H1 (cell line): ENCODE results near the gene TRDMT1. TPM values are rescaled to one million over a fixed set of nuclear protein-coding genes. Genes with fewer than 3 reads are reported as not detected.

ENCODE experiments used
- CTCF ChIA-PET: fragments of 300-600 bp; sonication (Branson Sonifier 250); formaldehyde crosslinking; loops from one replicate; lab custom pipeline; 2021; ENCODE audit not compliant: partially characterized antibody; lab: Charles Lee
- POLR2A ChIA-PET: fragments of 300-600 bp; sonication (Branson Sonifier 250); formaldehyde crosslinking; loops from one replicate; lab custom pipeline; 2021; ENCODE audit warnings: inconsistent platforms; ENCODE audit not compliant: partially characterized antibody; lab: Charles Lee
- DNase-seq, 2 experiments: peaks; one replicate each; pipeline versions ENCODE4 v3.0.0 to v3.0.0-alpha.2; 2010 to 2022; ENCODE audit warnings: low spot score in 2 of 2, low read depth in 1 of 2, mixed read lengths in 1 of 2
- FAIRE-seq: peaks from 2 replicates; lab custom pipeline; 2011; peaks lifted over from hg19 to GRCh38; lab: Jason Lieb, UNC
- H2AFZ ChIP-seq: 2 replicates; pipeline ENCODE4 v1.8.1; 2012; ENCODE audit warnings: low read length, inconsistent platforms
- H2AK5ac ChIP-seq: 2 replicates; pipeline ENCODE4 v1.6.1; 2013; ENCODE audit warnings: low read depth, low read length
- H2BK120ac ChIP-seq: replicated peaks from 2 replicates; pipeline ENCODE3; 2013; ENCODE audit warnings: low read depth, low read length, inconsistent platforms
- H2BK12ac ChIP-seq: 2 replicates; pipeline ENCODE4 v1.6.1; 2013; ENCODE audit warnings: low read depth, low read length
- H2BK15ac ChIP-seq: 2 replicates; pipeline ENCODE4 v1.6.1; 2013; ENCODE audit warnings: low read length
- H2BK20ac ChIP-seq: 2 replicates; pipeline ENCODE4 v1.6.1; 2013; ENCODE audit warnings: low read length
- H2BK5ac ChIP-seq: 2 replicates; pipeline ENCODE4 v1.6.1; 2013; ENCODE audit warnings: low read depth, low read length
- H3K14ac ChIP-seq: 2 replicates; pipeline ENCODE4 v1.6.1; 2013; ENCODE audit warnings: inconsistent platforms; ENCODE audit not compliant: insufficient read length
- H3K18ac ChIP-seq: 2 replicates; pipeline ENCODE4 v1.6.1; 2013; ENCODE audit warnings: low read length; ENCODE audit errors: extremely low read depth
- H3K23ac ChIP-seq: 2 replicates; pipeline ENCODE4 v1.6.1; 2013; ENCODE audit warnings: inconsistent platforms; ENCODE audit not compliant: insufficient read length
- H3K23me2 ChIP-seq: 2 replicates; pipeline ENCODE4 v1.6.1; 2013; ENCODE audit warnings: low read depth, low read length
- H3K27ac ChIP-seq: 2 replicates; pipeline ENCODE4 v1.6.1; 2011; ENCODE audit warnings: low read depth, low read length, inconsistent platforms
- H3K27me3 ChIP-seq, 4 experiments: replicated peaks in 1 of 4; 1 replicate in 1 of 4; 2 replicates in 3 of 4; pipeline versions ENCODE4 v1.6.1 to v1.8.1; 2011 to 2013; ENCODE audit warnings: low read length in 3 of 4, mild to moderate bottlenecking in 3 of 4, inconsistent platforms in 2 of 4, mixed read lengths in 2 of 4, moderate library complexity in 1 of 4; ENCODE audit not compliant: control insufficient read depth in 3 of 4, insufficient read depth in 3 of 4; ENCODE audit errors: extremely low read depth in 1 of 4
- H3K36me3 ChIP-seq, 4 experiments: 2 replicates each; pipeline versions ENCODE4 v1.6.1 to v1.8.1; 2011 to 2013; ENCODE audit warnings: mild to moderate bottlenecking in 4 of 4, low read length in 3 of 4, moderate library complexity in 2 of 4, control low read depth in 1 of 4, inconsistent platforms in 1 of 4; ENCODE audit not compliant: insufficient read depth in 4 of 4, control insufficient read depth in 2 of 4
- H3K4ac ChIP-seq: replicated peaks from 2 replicates; pipeline ENCODE3; 2013; ENCODE audit warnings: low read length, low read depth, mixed read lengths, inconsistent platforms; ENCODE audit not compliant: insufficient read length
- H3K4me1 ChIP-seq, 4 experiments: replicated peaks in 1 of 4; 1 replicate in 1 of 4; 2 replicates in 3 of 4; pipeline versions ENCODE4 v1.6.1 to v1.8.1; 2011 to 2013; ENCODE audit warnings: low read length in 3 of 4, inconsistent platforms in 2 of 4, mixed read lengths in 1 of 4; ENCODE audit not compliant: insufficient read depth in 4 of 4, control insufficient read depth in 3 of 4
- H3K4me2 ChIP-seq, 2 experiments: 2 replicates each; pipeline versions ENCODE4 v1.6.1 to v1.8.1; 2011 to 2013; ENCODE audit warnings: low read depth in 2 of 2, low read length in 2 of 2, control low read depth in 1 of 2, inconsistent platforms in 1 of 2, mild to moderate bottlenecking in 1 of 2; ENCODE audit not compliant: insufficient read depth in 1 of 2
- H3K4me3 ChIP-seq, 4 experiments: fragments of 200-600, 300-600 bp in 1 of 4; sonication (generic), shearing (Covaris generic), sonication (Bioruptor Twin) in 1 of 4; 2 replicates each; pipeline versions ENCODE4 v1.5.1 to v1.8.1; 2011 to 2016; ENCODE audit warnings: low read length in 4 of 4, low read depth in 3 of 4, control low read depth in 2 of 4, inconsistent platforms in 2 of 4, mild to moderate bottlenecking in 2 of 4, mixed read lengths in 1 of 4, moderate library complexity in 1 of 4; ENCODE audit not compliant: insufficient read depth in 2 of 4; ENCODE audit errors: extremely low read depth in 1 of 4
- H3K56ac ChIP-seq: replicated peaks from 2 replicates; pipeline ENCODE3; 2013; ENCODE audit warnings: low read depth, mild to moderate bottlenecking, mixed read lengths, low read length, inconsistent platforms; ENCODE audit not compliant: insufficient read length
- H3K79me1 ChIP-seq: 2 replicates; pipeline ENCODE4 v1.6.1; 2013; ENCODE audit warnings: low read depth, low read length, control low read depth
- H3K79me2 ChIP-seq, 2 experiments: 2 replicates each; pipeline versions ENCODE4 v1.6.1 to v1.8.1; 2012 to 2013; ENCODE audit warnings: low read length in 2 of 2, mild to moderate bottlenecking in 2 of 2, inconsistent platforms in 1 of 2; ENCODE audit not compliant: insufficient read depth in 2 of 2, control insufficient read depth in 1 of 2
- H3K9ac ChIP-seq, 4 experiments: replicated peaks in 1 of 4; 1 replicate in 1 of 4; 2 replicates in 3 of 4; pipeline versions ENCODE4 v1.6.1 to v1.8.1; 2011 to 2013; ENCODE audit warnings: low read depth in 3 of 4, low read length in 3 of 4, control low read depth in 2 of 4, mild to moderate bottlenecking in 2 of 4, moderate library complexity in 2 of 4, inconsistent platforms in 1 of 4; ENCODE audit errors: extremely low read depth in 1 of 4
- H3K9me3 ChIP-seq, 2 experiments: 2 replicates each; pipeline versions ENCODE4 v1.6.1 to v1.8.1; 2012 to 2013; ENCODE audit warnings: mild to moderate bottlenecking in 2 of 2, moderate library complexity in 2 of 2, control low read depth in 1 of 2, inconsistent platforms in 1 of 2, low read depth in 1 of 2, low read length in 1 of 2, mixed read lengths in 1 of 2; ENCODE audit not compliant: insufficient read depth in 2 of 2
- H4K20me1 ChIP-seq, 2 experiments: replicated peaks in 1 of 2; 2 replicates each; pipeline versions ENCODE3 to v1.8.1; 2011 to 2013; ENCODE audit warnings: inconsistent platforms in 2 of 2, low read length in 2 of 2, mild to moderate bottlenecking in 1 of 2; ENCODE audit not compliant: insufficient read depth in 2 of 2, control insufficient read depth in 1 of 2
- H4K5ac ChIP-seq: 2 replicates; pipeline ENCODE4 v1.6.1; 2013; ENCODE audit warnings: low read length, low read depth, mixed read lengths, inconsistent platforms; ENCODE audit not compliant: insufficient read length
- H4K8ac ChIP-seq: 2 replicates; pipeline ENCODE4 v1.8.0; 2013; ENCODE audit warnings: mild to moderate bottlenecking, moderate library complexity, low read length, inconsistent platforms; ENCODE audit not compliant: insufficient read depth; ENCODE audit errors: extremely low read depth
- H4K91ac ChIP-seq: replicated peaks from 2 replicates; pipeline ENCODE3; 2013; ENCODE audit warnings: low read length, mixed read lengths, inconsistent platforms; ENCODE audit not compliant: insufficient read length
- CBX5 ChIP-seq: fragments of 300-800, 300-1000 bp; sonication (generic); IDR thresholded peaks from 2 replicates; pipeline ENCODE4 v1.7.1; 2016; ENCODE audit warnings: antibody characterized with exemption, low read length, low read depth
- CEBPB ChIP-seq: IDR thresholded peaks from 2 replicates; pipeline ENCODE4 v1.6.1; 2012; ENCODE audit warnings: low read depth, low read length
- CREB1 ChIP-seq: IDR thresholded peaks from 2 replicates; pipeline ENCODE4 v1.6.1; 2012; ENCODE audit warnings: inconsistent platforms
- CTBP2 ChIP-seq: IDR thresholded peaks from 2 replicates; pipeline ENCODE4 v1.7.0; 2011; ENCODE audit warnings: borderline replicate concordance, mild to moderate bottlenecking, moderate library complexity, mixed read lengths, low read length; ENCODE audit not compliant: insufficient read depth, insufficient read length
- KDM1A ChIP-seq: fragments of 200-600, 300-600 bp; sonication (generic); IDR thresholded peaks from 2 replicates; pipeline ENCODE4 v1.7.1; 2016; ENCODE audit warnings: mild to moderate bottlenecking, low read length, borderline replicate concordance
- KDM4A ChIP-seq: IDR thresholded peaks from one replicate; pipeline ENCODE4 v1.7.1; 2012; ENCODE audit warnings: low read depth, mild to moderate bottlenecking, moderate library complexity, low read length, inconsistent platforms; ENCODE audit not compliant: severe bottlenecking
- POLR2A ChIP-seq, 2 experiments: IDR thresholded peaks; 1 replicate in 1 of 2; 2 replicates in 1 of 2; pipeline ENCODE4 v1.6.1; 2011; ENCODE audit warnings: low read depth in 2 of 2, low read length in 2 of 2, mild to moderate bottlenecking in 2 of 2; ENCODE audit errors: control extremely low read depth in 1 of 2
- SIRT6 ChIP-seq: IDR thresholded peaks from one replicate; pipeline ENCODE4 v1.7.1; 2012; ENCODE audit warnings: low read length, inconsistent platforms
- TBP ChIP-seq: IDR thresholded peaks from 2 replicates; pipeline ENCODE4 v1.6.1; 2011; ENCODE audit warnings: low read depth, low read length, improper control_type of control experiment
- TEAD4 ChIP-seq: IDR thresholded peaks from 2 replicates; pipeline ENCODE4 v1.6.1; 2012; ENCODE audit warnings: low read depth, low read length, inconsistent platforms, mixed read lengths
- WGBS, 2 experiments: shearing (Covaris generic) in 1 of 2; methylation state at CpG; one replicate each; pipeline versions ENCODE4 v1.1.6 to v1.1.7; 2013 to 2015; ENCODE audit warnings: low lambda C conversion rate in 2 of 2, mixed read lengths in 2 of 2, inconsistent platforms in 1 of 2, low coverage in 1 of 2, missing lambda C conversion rate in 1 of 2; ENCODE audit not compliant: insufficient replicate concordance in 2 of 2, insufficient coverage in 1 of 2, insufficient read length in 1 of 2; ENCODE audit errors: extremely low coverage in 1 of 2, missing lambda C conversion rate in 1 of 2; 5-methylcytosine and 5-hydroxymethylcytosine counted together
- polyA plus RNA-seq, 7 experiments: library from polyadenylated mRNA; depleted of rRNA in 3 of 7; stranded (reverse) in 5 of 7; unstranded in 2 of 7; fragments of >200 nt in 5 of 7; fragments of 200-250 nt in 2 of 7; gene quantifications; 1 replicate in 5 of 7; 2 replicates in 1 of 7; 4 replicates in 1 of 7; pipeline versions ENCODE4 v1.2.1 to v1.2.3, GENCODE V29; 2011 to 2013; ENCODE audit warnings: missing spikeins in 2 of 7, mixed read lengths in 2 of 7
- total RNA-seq: library from RNA; stranded (reverse); fragmentation: NEBNext Ultra II Directional; extraction: Animal tissue kit (Norgen Biotek cat#: 25700); gene quantifications from 2 replicates; pipeline ENCODE4 v1.2.1, GENCODE V29; 2021

Gene TRDMT1
- total and polyA plus RNA-seq, 2 of the 8 experiments (the other 6 are each of a cell fraction or from before 2014, with no cell fraction given) = 7.4 to 21.4 TPM

GRCh38 chr10:17162828-17163227, 38.6 kb downstream of the TRDMT1 start:
- H3K79me2 ChIP-seq = no peaks in the 10 kb centered on the region
- H3K4me1 ChIP-seq = no peaks in the 10 kb centered on the region
- H3K23ac ChIP-seq = no peak overlapping the region
- H3K14ac ChIP-seq = no peak overlapping the region
- H3K9me3 ChIP-seq = no peaks in the 10 kb centered on the region
- H3K56ac ChIP-seq = no peak overlapping the region
- no peaks in the 10 kb centered on the region for H3K79me1 ChIP-seq
- no peak overlapping the region for H2BK12ac ChIP-seq
- ChIA-PET POLR2A (interaction anchor here (1.4 kb wide), 1 partner anchor 38 kb away, joined by 3 read pairs; the partner anchor contains the start of gene TRDMT1), CTCF (interaction anchor here (0.5 kb wide), 1 partner anchor 16 kb away, joined by 3 read pairs; no protein-coding TSS in a partner anchor)
- H2AFZ ChIP-seq = no peak overlapping the region
- no peak overlapping the region for H4K8ac ChIP-seq
- H2BK5ac ChIP-seq = no peak overlapping the region
- H2AK5ac ChIP-seq = no peak overlapping the region
- no peaks in the 10 kb centered on the region for H4K20me1 ChIP-seq
- no peaks in the 10 kb centered on the region for H3K36me3 ChIP-seq
- no peak for TF ChIP-seq CREB1
- no peak for TF ChIP-seq CBX5
- no peak for TF ChIP-seq KDM1A
- TF ChIP-seq CTBP2 = no peak
- TF ChIP-seq TBP = no peak
- no peak for TF ChIP-seq KDM4A
- TF ChIP-seq CEBPB = no peak
- no peak for TF ChIP-seq POLR2A (IDR thresholded peaks at IDR 0.05; ENCODE audit: control extremely low read depth in 1 of 2, low read depth in 2 of 2, low read length in 2 of 2)
- TF ChIP-seq SIRT6 = no peak
- TF ChIP-seq TEAD4 = no peak
- H4K5ac ChIP-seq = no peak overlapping the region
- H3K27ac ChIP-seq = no peak overlapping the region
- H3K4ac ChIP-seq = no peak overlapping the region
- no peak overlapping the region for H2BK120ac ChIP-seq
- no peak overlapping the region for H4K91ac ChIP-seq
- DNase-seq (no peak), FAIRE-seq (no peak)
- WGBS, 2 experiments = 87% methylated on average over 2 of the region's 2 CpGs; no CpG with 5 or more reads in 1 of the 2 experiments
- no peak overlapping the region for H3K9ac ChIP-seq
- H2BK15ac ChIP-seq = no peak overlapping the region
- H2BK20ac ChIP-seq = no peak overlapping the region
- H3K23me2 ChIP-seq = no peaks in the 10 kb centered on the region
- H3K18ac ChIP-seq = no peak overlapping the region
- H3K4me2 ChIP-seq = no peak overlapping the region
- no peaks in the 10 kb centered on the region for H3K27me3 ChIP-seq
- no peak overlapping the region for H3K4me3 ChIP-seq
